Stimulated activated CD8-positive, alpha-beta memory T cell treated with anti-CD3 and anti-CD28 coated beads, Interleukin-15, amount 100 ng/mL, for 48 hours (primary cell): ENCODE data around the gene HOXB7.

Experiments used
- DNase-seq, 2 donors: peaks; one replicate each; pipeline ENCODE4 v3.0.0-alpha.2; 2020; ENCODE audit warnings: low read depth in 2 of 2

Gene HOXB7

GRCh38 chr17:48579471-48579759 is 31.4 kb downstream of the HOXB7 start:
- DNase-seq: no peak

- no peak for DNase-seq
These were observed 32.0 kb downstream of the HOXB7 start for GRCh38 chr17:48578616-48579470.

- peak in 1 of 2 donors; percentile 42 for DNase-seq
These were observed 32.7 kb downstream of the HOXB7 start, which contains the start of gene HOXB4 for GRCh38 chr17:48577946-48578615. HOXB4 (minus strand) TSS chr17:48578350; CDS start chr17:48578319, 31 bp downstream.

- no peak for DNase-seq
These were observed 33.4 kb downstream of the HOXB7 start for GRCh38 chr17:48577330-48577945.

GRCh38 chr17:48576479-48577309 is 34.1 kb downstream of the HOXB7 start:
- DNase-seq: no peak

GRCh38 chr17:48575673-48576478 is 34.9 kb downstream of the HOXB7 start:
- no peak for DNase-seq

- DNase-seq: no peak
These were observed 35.7 kb downstream of the HOXB7 start for GRCh38 chr17:48575066-48575582.

GRCh38 chr17:48574505-48575065 is 36.2 kb downstream of the HOXB7 start:
- no peak for DNase-seq

GRCh38 chr17:48571826-48572417 is 38.9 kb downstream of the HOXB7 start:
- no peak for DNase-seq

- no peak for DNase-seq
These were observed 39.6 kb downstream of the HOXB7 start for GRCh38 chr17:48571024-48571818.

- DNase-seq: no peak
These were observed 40.3 kb downstream of the HOXB7 start for GRCh38 chr17:48570325-48571023.

- DNase-seq: no peak
These were observed 41.0 kb downstream of the HOXB7 start for GRCh38 chr17:48569674-48570324.

GRCh38 chr17:48569240-48569582 is 41.6 kb downstream of the HOXB7 start:
- no peak for DNase-seq

GRCh38 chr17:48568499-48569239 is 42.1 kb downstream of the HOXB7 start:
- DNase-seq: no peak

GRCh38 chr17:48567646-48568354 is 43.0 kb downstream of the HOXB7 start:
- no peak for DNase-seq

GRCh38 chr17:48567209-48567608 is 43.6 kb downstream of the HOXB7 start:
- DNase-seq: no peak

- DNase-seq: no peak
These were observed 44.1 kb downstream of the HOXB7 start for GRCh38 chr17:48566717-48567116.
